Suprapubic skin (tissue), 3 donors: Measurements from ENCODE around the gene PIEZO1.

ENCODE experiments used
- CTCF ChIP-seq, 2 donors: fragments of 200-600 bp in 1 of 2; fragments of 450-650 bp in 1 of 2; sonication (generic) in 1 of 2; IDR thresholded peaks; one replicate each; pipeline ENCODE4 v1.5.1; 2016 to 2019; ENCODE audit warnings: antibody characterized with exemption in 2 of 2, mild to moderate bottlenecking in 1 of 2, moderate library complexity in 1 of 2
- EP300 ChIP-seq: sonication (generic); formaldehyde crosslinking; IDR thresholded peaks from one replicate; pipeline ENCODE4 v1.6.1; 2017; ENCODE audit warnings: antibody characterized with exemption
- POLR2A ChIP-seq, 2 donors: fragments of 450-650 bp; IDR thresholded peaks; one replicate each; pipeline ENCODE4 v1.6.1; 2017; ENCODE audit warnings: antibody characterized with exemption in 2 of 2, mild to moderate bottlenecking in 2 of 2, moderate library complexity in 2 of 2

- TF ChIP-seq EP300 (no peak), CTCF (IDR thresholded peaks at IDR 0.05) (no peak), POLR2A (IDR thresholded peaks at IDR 0.05) (no peak)
Observed at GRCh38 chr16:88748364-88748763, 36.7 kb downstream of the PIEZO1 start.
